HG02938 (cell line): ENCODE results near the gene GYS1.

Experiments
- ATAC-seq: cut with Tn5 transposase; IDR thresholded peaks from one replicate; pipeline ENCODE4 v1.9.1; 2021; ENCODE audit warnings: mild to moderate bottlenecking, moderate library complexity; ENCODE audit not compliant: unreplicated experiment

GYS1 gene

GRCh38 chr19:48990400-48990799 is 2.7 kb downstream of the GYS1 start:
- ATAC-seq = no peak

GRCh38 chr19:48989701-48990291 is 3.3 kb downstream of the GYS1 start:
- no peak for ATAC-seq

- no peak for ATAC-seq
These were observed 4.2 kb downstream of the GYS1 start for GRCh38 chr19:48988860-48989259.

GRCh38 chr19:48988286-48988685 is 4.8 kb downstream of the GYS1 start:
- no peak for ATAC-seq

GRCh38 chr19:48987323-48987722 is 5.8 kb downstream of the GYS1 start:
- ATAC-seq = no peak

GRCh38 chr19:48986211-48986610 is 6.9 kb downstream of the GYS1 start:
- no peak for ATAC-seq

GRCh38 chr19:48985711-48986110 is 7.4 kb downstream of the GYS1 start:
- no peak for ATAC-seq

GRCh38 chr19:48982280-48982679 is 10.8 kb downstream of the GYS1 start:
- no peak for ATAC-seq

- ATAC-seq = no peak
These were observed 16.0 kb downstream of the GYS1 start for GRCh38 chr19:48977061-48977460.

- ATAC-seq = no peak
These were observed 16.9 kb downstream of the GYS1 start for GRCh38 chr19:48975947-48976847.

- ATAC-seq = no peak
These were observed 22.1 kb downstream of the GYS1 start for GRCh38 chr19:48970923-48971395.

- ATAC-seq = no peak
These were observed 22.9 kb downstream of the GYS1 start for GRCh38 chr19:48970139-48970766.

- no peak for ATAC-seq
These were observed 23.6 kb downstream of the GYS1 start for GRCh38 chr19:48969276-48970138.

- ATAC-seq = no peak
These were observed 24.3 kb downstream of the GYS1 start for GRCh38 chr19:48968813-48969218.

GRCh38 chr19:48968179-48968661 is 24.9 kb downstream of the GYS1 start:
- no peak for ATAC-seq

GRCh38 chr19:48967346-48968178 is 25.5 kb downstream of the GYS1 start:
- ATAC-seq = no peak

GRCh38 chr19:48966541-48967345 is 26.4 kb downstream of the GYS1 start:
- ATAC-seq = no peak

- ATAC-seq = peak; percentile 12
These were observed 27.1 kb downstream of the GYS1 start for GRCh38 chr19:48965806-48966540.
